Trophoblast cell (in vitro differentiated cells and primary cell): ENCODE results near the gene EPB41L3.
A peak's percentile ranks its signal among the peaks of the same experiment; 100 is the strongest.

Experiments
- DNase-seq, 2 donors: peaks; one replicate each; pipeline ENCODE4 v3.0.0-alpha.2; 2016
- H2AFZ ChIP-seq: 2 replicates; pipeline ENCODE4 v1.6.1; 2013; ENCODE audit warnings: low read length, moderate library complexity, mild to moderate bottlenecking; ENCODE audit not compliant: insufficient read depth, poor library complexity
- H2AK5ac ChIP-seq: 2 replicates; pipeline ENCODE4 v1.6.1; 2013; ENCODE audit warnings: mild to moderate bottlenecking, low read length
- H2BK120ac ChIP-seq: 2 replicates; pipeline ENCODE4 v1.6.1; 2013; ENCODE audit warnings: low read length, mild to moderate bottlenecking, moderate library complexity; ENCODE audit not compliant: insufficient read depth, poor library complexity
- H2BK12ac ChIP-seq: 2 replicates; pipeline ENCODE4 v1.6.1; 2013; ENCODE audit warnings: mild to moderate bottlenecking, low read length, moderate library complexity
- H2BK5ac ChIP-seq: 2 replicates; pipeline ENCODE4 v1.6.1; 2013; ENCODE audit warnings: low read length, low read depth, moderate library complexity, mild to moderate bottlenecking; ENCODE audit not compliant: poor library complexity
- H3K14ac ChIP-seq: 2 replicates; pipeline ENCODE4 v1.6.1; 2013; ENCODE audit warnings: mild to moderate bottlenecking, low read length
- H3K18ac ChIP-seq: 2 replicates; pipeline ENCODE4 v1.6.1; 2013; ENCODE audit warnings: mild to moderate bottlenecking, low read length
- H3K23ac ChIP-seq: 2 replicates; pipeline ENCODE4 v1.6.1; 2013; ENCODE audit warnings: low read length
- H3K27ac ChIP-seq: 2 replicates; pipeline ENCODE4 v1.5.1; 2013; ENCODE audit warnings: low read depth, mild to moderate bottlenecking, inconsistent platforms, low read length, moderate library complexity
- H3K27me3 ChIP-seq: 2 replicates; pipeline ENCODE4 v1.6.1; 2013; ENCODE audit warnings: inconsistent platforms, mild to moderate bottlenecking, low read length, moderate library complexity; ENCODE audit not compliant: insufficient read depth
- H3K36me3 ChIP-seq, 2 experiments: 1 replicate in 1 of 2; 2 replicates in 1 of 2; pipeline ENCODE4 v1.6.1; 2013; ENCODE audit warnings: low read length in 2 of 2, mild to moderate bottlenecking in 2 of 2, moderate library complexity in 1 of 2; ENCODE audit not compliant: insufficient read depth in 2 of 2, control insufficient read depth in 1 of 2
- H3K4ac ChIP-seq: 2 replicates; pipeline ENCODE4 v1.6.1; 2013; ENCODE audit warnings: low read depth, mild to moderate bottlenecking, low read length, moderate library complexity
- H3K4me1 ChIP-seq, 2 experiments: 1 replicate in 1 of 2; 2 replicates in 1 of 2; pipeline ENCODE4 v1.6.1; 2013; ENCODE audit warnings: low read length in 2 of 2, mild to moderate bottlenecking in 2 of 2, moderate library complexity in 1 of 2; ENCODE audit not compliant: insufficient read depth in 2 of 2, control insufficient read depth in 1 of 2
- H3K4me2 ChIP-seq: 2 replicates; pipeline ENCODE4 v1.6.1; 2013; ENCODE audit warnings: inconsistent platforms, mild to moderate bottlenecking, low read length, moderate library complexity
- H3K4me3 ChIP-seq: 2 replicates; pipeline ENCODE4 v1.5.1; 2013; ENCODE audit warnings: mild to moderate bottlenecking, low read depth, low read length, inconsistent platforms
- H3K79me1 ChIP-seq: one replicate; pipeline ENCODE4 v1.6.1; 2013; ENCODE audit warnings: low read length
- H3K79me2 ChIP-seq: 2 replicates; pipeline ENCODE4 v1.6.1; 2013; ENCODE audit warnings: low read length, mild to moderate bottlenecking; ENCODE audit not compliant: control insufficient read depth, insufficient read depth, poor library complexity
- H3K9ac ChIP-seq: 2 replicates; pipeline ENCODE4 v1.6.1; 2013; ENCODE audit warnings: mild to moderate bottlenecking, low read length
- H3K9me3 ChIP-seq: 2 replicates; pipeline ENCODE4 v1.6.1; 2013; ENCODE audit warnings: low read depth, mild to moderate bottlenecking, control low read depth, inconsistent platforms, low read length; ENCODE audit not compliant: insufficient read depth
- H4K12ac ChIP-seq: 2 replicates; pipeline ENCODE4 v1.6.1; 2013; ENCODE audit warnings: low read depth, mild to moderate bottlenecking, low read length, moderate library complexity
- H4K8ac ChIP-seq: 2 replicates; pipeline ENCODE4 v1.6.1; 2013; ENCODE audit warnings: low read depth, mild to moderate bottlenecking, low read length, moderate library complexity
- H4K91ac ChIP-seq: one replicate; pipeline ENCODE4 v1.6.1; 2013; ENCODE audit warnings: low read depth, mild to moderate bottlenecking, low read length, moderate library complexity
- WGBS: extraction: QIAGEN DNeasy Blood & Tissue Kit; methylation state at CpG from one replicate; pipeline ENCODE4 v1.1.7; 2013; ENCODE audit warnings: missing lambda C conversion rate; ENCODE audit not compliant: insufficient read length, insufficient coverage; ENCODE audit errors: extremely low coverage; 5-methylcytosine and 5-hydroxymethylcytosine counted together

The EPB41L3 gene

DNA sequence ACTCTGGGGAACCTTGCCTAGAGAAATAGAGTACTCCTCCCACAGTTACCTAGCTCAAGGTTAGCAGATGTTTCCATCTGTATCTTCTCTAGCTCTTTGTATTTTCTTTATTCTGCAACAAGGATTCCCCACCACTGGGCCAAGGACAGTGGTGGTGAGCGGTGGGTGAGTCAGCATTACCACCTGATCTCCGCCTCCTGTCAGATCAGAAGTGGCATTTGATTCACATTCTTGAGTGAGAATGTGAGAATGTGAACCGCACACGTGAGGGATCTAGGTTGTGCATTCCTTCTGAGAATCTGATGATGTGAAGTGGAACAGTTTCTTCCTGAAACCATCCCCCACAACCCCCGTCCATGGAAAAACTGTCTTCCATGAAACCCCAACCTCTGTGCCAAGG lies 9.0 kb downstream of the EPB41L3 start:
- Histone ChIP-seq H3K27me3 (no peaks in the 10 kb centered on the region), H3K9me3 (no peaks in the 10 kb centered on the region), H2BK5ac (no peak overlapping the region), H2BK12ac (no peak overlapping the region), H3K27ac (no peak overlapping the region), H4K91ac (no peak overlapping the region), H4K12ac (no peak overlapping the region), H3K4me1 (peaks cover 2 to 18% of the 10 kb centered on the region in 2 experiments), H4K8ac (no peak overlapping the region), H3K9ac (no peak overlapping the region), H3K79me2 (peaks cover 3% of the 10 kb centered on the region), H3K18ac (no peak overlapping the region), H3K4me3 (no peak overlapping the region), H2AFZ (no peak overlapping the region), H2AK5ac (no peak overlapping the region), H3K4ac (no peak overlapping the region), H3K4me2 (no peak overlapping the region), H3K14ac (no peak overlapping the region), H3K23ac (no peak overlapping the region), H3K36me3 (peaks cover 3 to 4% of the 10 kb centered on the region in 2 experiments), H3K79me1 (peaks cover 2% of the 10 kb centered on the region), H2BK120ac (no peak overlapping the region)
- peak in 1 of 2 donors; percentile 27 for DNase-seq
- no CpG with 5 or more reads among the region's 5 CpGs for WGBS

DNA sequence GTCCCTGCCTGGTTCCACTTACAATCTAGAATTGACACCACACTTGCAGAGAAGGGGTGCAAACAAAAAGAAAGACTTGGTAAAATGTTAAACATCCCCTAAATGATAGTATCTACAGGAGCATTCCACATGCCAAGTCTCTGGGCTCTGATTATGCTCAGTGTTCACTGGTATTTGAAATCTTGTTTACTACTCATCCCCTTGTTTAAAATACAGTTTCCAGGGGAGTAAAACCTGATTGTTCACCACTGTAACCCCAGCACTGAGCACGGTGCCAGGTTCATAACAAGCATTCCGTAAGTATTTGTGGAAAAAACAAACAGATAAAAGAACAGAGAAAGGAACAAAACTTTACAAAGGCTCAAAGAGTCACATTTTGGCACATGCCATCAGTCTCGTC lies 11.7 kb downstream of the EPB41L3 start:
- H2AFZ ChIP-seq: no peak overlapping the region
- peaks cover 2% of the 10 kb centered on the region for H3K79me1 ChIP-seq
- H4K8ac ChIP-seq: no peak overlapping the region
- H2BK12ac ChIP-seq: no peak overlapping the region
- no peak overlapping the region for H3K4me3 ChIP-seq
- H2BK120ac ChIP-seq: no peak overlapping the region
- no peak overlapping the region for H2BK5ac ChIP-seq
- no peak overlapping the region for H3K4me2 ChIP-seq
- peaks cover 5% of the 10 kb centered on the region for H3K79me2 ChIP-seq
- H3K14ac ChIP-seq: no peak overlapping the region
- no peak for DNase-seq
- H3K9ac ChIP-seq: no peak overlapping the region
- no peak overlapping the region for H4K12ac ChIP-seq
- peaks cover 2 to 22% of the 10 kb centered on the region in 2 experiments for H3K4me1 ChIP-seq
- H3K27me3 ChIP-seq: no peaks in the 10 kb centered on the region
- H3K36me3 ChIP-seq: peaks cover 3 to 6% of the 10 kb centered on the region in 2 experiments
- H2AK5ac ChIP-seq: no peak overlapping the region
- no peak overlapping the region for H3K4ac ChIP-seq
- no peak overlapping the region for H4K91ac ChIP-seq
- H3K9me3 ChIP-seq: no peaks in the 10 kb centered on the region
- H3K23ac ChIP-seq: no peak overlapping the region
- WGBS: no CpG with 5 or more reads among the region's 3 CpGs
- H3K27ac ChIP-seq: peak overlapping the region; percentile 33
- no peak overlapping the region for H3K18ac ChIP-seq

DNA sequence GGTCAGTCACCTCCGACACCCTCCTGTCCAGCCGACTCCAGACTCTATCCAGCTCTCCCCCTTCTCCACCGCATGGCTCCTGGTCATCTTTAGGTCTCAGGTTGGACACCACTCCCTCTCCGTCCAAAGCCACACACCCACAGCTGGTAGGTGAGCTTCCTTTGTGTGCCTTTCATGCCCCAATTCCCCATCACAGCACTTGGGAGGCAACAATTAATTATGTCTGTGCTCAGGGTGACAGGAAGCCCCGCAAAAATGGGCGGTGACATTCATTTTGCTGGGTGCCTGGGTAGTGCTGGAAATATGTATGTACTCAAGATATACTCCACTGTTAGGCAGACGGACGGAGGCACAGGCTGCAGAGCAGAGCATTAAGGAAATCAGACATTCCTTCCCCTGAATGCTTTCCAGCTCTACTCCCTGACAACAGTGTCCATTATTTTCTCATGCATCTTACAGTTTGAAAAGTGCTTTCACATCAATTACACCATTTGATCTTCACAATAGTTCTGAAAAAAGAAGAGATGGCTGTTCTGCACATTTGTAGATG lies 13.1 kb downstream of the EPB41L3 start:
- peak overlapping the region; percentile 32 for H3K18ac ChIP-seq
- no peak overlapping the region for H2BK5ac ChIP-seq
- H3K27me3 ChIP-seq: no peaks in the 10 kb centered on the region
- no peak overlapping the region for H2BK12ac ChIP-seq
- WGBS: no CpG with 5 or more reads among the region's 8 CpGs
- H3K9me3 ChIP-seq: no peaks in the 10 kb centered on the region
- no peak overlapping the region for H3K23ac ChIP-seq
- H2AK5ac ChIP-seq: no peak overlapping the region
- H3K4me1 ChIP-seq: peaks cover 3 to 22% of the 10 kb centered on the region in 2 experiments
- H3K14ac ChIP-seq: no peak overlapping the region
- H3K4me3 ChIP-seq: no peak overlapping the region
- H2AFZ ChIP-seq: no peak overlapping the region
- H3K9ac ChIP-seq: no peak overlapping the region
- H3K79me2 ChIP-seq: peaks cover 5% of the 10 kb centered on the region
- DNase-seq: no peak
- H3K36me3 ChIP-seq: peaks cover 3 to 6% of the 10 kb centered on the region in 2 experiments
- H4K8ac ChIP-seq: no peak overlapping the region
- H3K27ac ChIP-seq: no peak overlapping the region
- no peak overlapping the region for H2BK120ac ChIP-seq
- H3K79me1 ChIP-seq: peaks cover 2% of the 10 kb centered on the region
- H4K12ac ChIP-seq: no peak overlapping the region
- no peak overlapping the region for H3K4me2 ChIP-seq
- H3K4ac ChIP-seq: peak overlapping the region; percentile 10
- no peak overlapping the region for H4K91ac ChIP-seq

DNA sequence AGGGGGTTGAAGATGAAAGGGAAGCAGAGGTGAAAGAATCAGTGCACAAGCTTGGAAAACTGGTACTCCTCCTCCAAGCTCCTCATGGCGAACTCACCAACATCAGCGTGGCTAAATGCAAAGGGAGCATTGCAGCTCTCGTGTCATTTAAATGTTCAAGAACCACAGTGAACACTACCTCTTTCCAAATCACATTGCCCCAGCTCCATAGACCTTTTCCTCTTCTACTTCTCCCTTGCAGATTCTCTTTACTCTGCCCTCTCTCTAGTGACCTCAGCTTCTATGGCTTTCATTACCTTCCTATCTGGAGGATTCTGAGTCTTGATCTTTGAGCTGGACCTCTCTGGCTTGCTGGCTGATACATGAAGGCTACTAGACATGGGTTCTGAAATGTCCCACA lies 14.3 kb downstream of the EPB41L3 start:
- Histone ChIP-seq H3K4me2 (no peak overlapping the region), H3K27ac (no peak overlapping the region), H3K79me1 (peaks cover 2% of the 10 kb centered on the region), H2BK5ac (no peak overlapping the region), H3K36me3 (peaks cover 3 to 6% of the 10 kb centered on the region in 2 experiments), H3K4me3 (no peak overlapping the region), H3K4ac (peak overlapping the region; percentile 34), H2BK12ac (no peak overlapping the region), H3K9me3 (no peaks in the 10 kb centered on the region), H3K79me2 (peaks cover 5% of the 10 kb centered on the region), H4K12ac (no peak overlapping the region), H2BK120ac (no peak overlapping the region), H3K9ac (no peak overlapping the region), H3K18ac (no peak overlapping the region), H3K4me1 (peaks cover 3 to 18% of the 10 kb centered on the region in 2 experiments), H3K14ac (no peak overlapping the region), H3K27me3 (no peaks in the 10 kb centered on the region), H3K23ac (no peak overlapping the region), H2AFZ (no peak overlapping the region), H2AK5ac (no peak overlapping the region), H4K91ac (no peak overlapping the region), H4K8ac (no peak overlapping the region)
- no peak for DNase-seq
- no CpG with 5 or more reads among the region's 3 CpGs for WGBS
